SU-DHL-6 (cell line): ENCODE measurements around the gene PTRH1.

Experiments
- EZH2phosphoT487 ChIP-seq: fragments of 200-600 bp; sonication (generic), shearing (Covaris generic); conservative IDR thresholded peaks from 2 replicates; pipeline ENCODE4 v1.6.1; 2018; ENCODE audit warnings: mild to moderate bottlenecking, antibody characterized with exemption, low read length, moderate library complexity, mixed read lengths
- TF ChIP-seq, protein P1 (sequence below): fragments of 200-600 bp; sonication (generic); IDR thresholded peaks from one replicate; pipeline ENCODE4 v1.5.1; 2017; ENCODE audit warnings: antibody characterized with exemption, mild to moderate bottlenecking, low read length, moderate library complexity; ENCODE audit not compliant: insufficient read depth, poor library complexity, severe bottlenecking

DNA sequence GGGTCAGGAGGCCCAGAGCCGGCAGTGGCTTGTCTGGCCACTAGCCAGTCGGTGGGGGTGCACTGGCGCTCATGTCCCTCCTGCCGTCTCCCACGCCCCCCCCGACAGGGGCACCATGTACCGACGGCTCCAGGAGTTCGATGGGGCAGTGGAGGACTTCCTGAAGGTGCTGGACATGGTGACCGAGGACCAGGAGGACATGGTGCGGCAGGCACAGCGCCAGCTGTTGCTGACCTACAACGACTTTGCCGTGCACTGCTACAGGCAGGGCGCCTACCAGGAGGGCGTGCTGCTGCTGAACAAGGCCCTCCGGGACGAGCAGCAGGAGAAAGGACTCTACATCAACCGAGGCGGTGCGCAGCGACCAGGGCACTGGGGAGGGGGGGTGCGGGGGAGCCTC lies 8.5 kb upstream of the PTRH1 start:
- TF ChIP-seq, protein P1, sequence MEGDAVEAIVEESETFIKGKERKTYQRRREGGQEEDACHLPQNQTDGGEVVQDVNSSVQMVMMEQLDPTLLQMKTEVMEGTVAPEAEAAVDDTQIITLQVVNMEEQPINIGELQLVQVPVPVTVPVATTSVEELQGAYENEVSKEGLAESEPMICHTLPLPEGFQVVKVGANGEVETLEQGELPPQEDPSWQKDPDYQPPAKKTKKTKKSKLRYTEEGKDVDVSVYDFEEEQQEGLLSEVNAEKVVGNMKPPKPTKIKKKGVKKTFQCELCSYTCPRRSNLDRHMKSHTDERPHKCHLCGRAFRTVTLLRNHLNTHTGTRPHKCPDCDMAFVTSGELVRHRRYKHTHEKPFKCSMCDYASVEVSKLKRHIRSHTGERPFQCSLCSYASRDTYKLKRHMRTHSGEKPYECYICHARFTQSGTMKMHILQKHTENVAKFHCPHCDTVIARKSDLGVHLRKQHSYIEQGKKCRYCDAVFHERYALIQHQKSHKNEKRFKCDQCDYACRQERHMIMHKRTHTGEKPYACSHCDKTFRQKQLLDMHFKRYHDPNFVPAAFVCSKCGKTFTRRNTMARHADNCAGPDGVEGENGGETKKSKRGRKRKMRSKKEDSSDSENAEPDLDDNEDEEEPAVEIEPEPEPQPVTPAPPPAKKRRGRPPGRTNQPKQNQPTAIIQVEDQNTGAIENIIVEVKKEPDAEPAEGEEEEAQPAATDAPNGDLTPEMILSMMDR: no peak
- TF ChIP-seq EZH2phosphoT487: no peak
